ENCODE data around the gene CMIP.

DNA sequence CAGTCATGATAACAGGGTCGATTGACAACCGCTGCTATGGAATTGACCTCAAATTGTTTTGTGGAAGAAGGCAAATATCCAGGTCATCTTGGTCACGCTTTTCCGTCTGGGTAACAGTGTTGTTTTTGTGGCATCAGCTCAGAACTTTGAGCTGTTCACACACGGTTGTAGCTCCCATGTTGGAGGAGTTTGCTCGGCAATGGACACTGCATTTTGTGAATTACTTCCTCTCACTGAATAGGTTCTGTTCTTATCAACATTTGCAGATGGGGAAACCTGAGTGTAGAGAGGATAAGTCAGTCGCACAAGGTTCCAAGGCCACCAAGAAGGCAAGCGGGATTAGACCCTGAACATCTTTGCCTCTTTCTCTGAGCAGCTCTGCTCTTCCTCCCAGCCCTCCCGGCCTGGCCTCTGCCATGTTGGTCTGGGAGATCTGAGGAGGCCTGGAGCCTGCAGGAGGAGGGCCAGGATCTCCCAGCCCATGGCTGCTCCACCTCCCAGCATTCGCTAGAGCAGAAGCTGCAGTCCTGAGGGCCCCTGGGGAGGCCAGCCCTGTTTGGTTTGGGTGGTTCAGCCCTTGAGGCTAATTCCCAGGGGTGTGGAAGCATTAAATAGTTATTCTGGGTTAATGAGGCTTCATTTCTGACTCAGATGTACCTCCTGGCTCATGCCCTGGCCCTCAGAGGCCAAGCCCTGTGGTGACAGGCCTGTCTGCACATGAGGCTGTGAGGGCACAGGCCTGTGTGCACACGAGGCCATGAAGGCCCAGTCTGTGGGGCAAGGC is 180.3 kb downstream of the CMIP start:
- TF ChIP-seq, protein P1, sequence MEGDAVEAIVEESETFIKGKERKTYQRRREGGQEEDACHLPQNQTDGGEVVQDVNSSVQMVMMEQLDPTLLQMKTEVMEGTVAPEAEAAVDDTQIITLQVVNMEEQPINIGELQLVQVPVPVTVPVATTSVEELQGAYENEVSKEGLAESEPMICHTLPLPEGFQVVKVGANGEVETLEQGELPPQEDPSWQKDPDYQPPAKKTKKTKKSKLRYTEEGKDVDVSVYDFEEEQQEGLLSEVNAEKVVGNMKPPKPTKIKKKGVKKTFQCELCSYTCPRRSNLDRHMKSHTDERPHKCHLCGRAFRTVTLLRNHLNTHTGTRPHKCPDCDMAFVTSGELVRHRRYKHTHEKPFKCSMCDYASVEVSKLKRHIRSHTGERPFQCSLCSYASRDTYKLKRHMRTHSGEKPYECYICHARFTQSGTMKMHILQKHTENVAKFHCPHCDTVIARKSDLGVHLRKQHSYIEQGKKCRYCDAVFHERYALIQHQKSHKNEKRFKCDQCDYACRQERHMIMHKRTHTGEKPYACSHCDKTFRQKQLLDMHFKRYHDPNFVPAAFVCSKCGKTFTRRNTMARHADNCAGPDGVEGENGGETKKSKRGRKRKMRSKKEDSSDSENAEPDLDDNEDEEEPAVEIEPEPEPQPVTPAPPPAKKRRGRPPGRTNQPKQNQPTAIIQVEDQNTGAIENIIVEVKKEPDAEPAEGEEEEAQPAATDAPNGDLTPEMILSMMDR (IDR thresholded peaks at IDR 0.05): no peak
- no peak for TF ChIP-seq EZH2phosphoT487 (IDR thresholded peaks at IDR 0.05)

Data from neural progenitor cell (in vitro differentiated cells).